Loucy (cell line): ENCODE results near the gene TEX12.
"Not testable (repeated sequence)": the region's sequence is repeated elsewhere in the genome, so short reads cannot be mapped to it uniquely, and the experiment has no call there.

Experiments used
- H2AFZ ChIP-seq: fragments of 200-600 bp; sonication (generic); 2 replicates; pipeline ENCODE4 v1.6.0; 2016; ENCODE audit warnings: antibody characterized with exemption, mild to moderate bottlenecking, low read length, moderate library complexity
- H3F3A ChIP-seq: fragments of 200-600 bp; 2 replicates; pipeline ENCODE4 v1.6.0; 2016; ENCODE audit warnings: antibody characterized with exemption, low read depth, mild to moderate bottlenecking
- H3K27me3 ChIP-seq: fragments of 200-600 bp; sonication (generic); 2 replicates; pipeline ENCODE4 v1.6.1; 2014; ENCODE audit warnings: low read length, mild to moderate bottlenecking; ENCODE audit not compliant: insufficient read depth, poor library complexity, severe bottlenecking
- H3K36me3 ChIP-seq: fragments of 200-600 bp; sonication (generic); 2 replicates; pipeline ENCODE4 v1.6.1; 2016; ENCODE audit warnings: low read length; ENCODE audit not compliant: insufficient read depth
- H3K4me1 ChIP-seq: fragments of 200-600 bp; sonication (generic); 2 replicates; pipeline ENCODE4 v1.5.1; 2014; ENCODE audit warnings: low read length, mild to moderate bottlenecking; ENCODE audit not compliant: insufficient read depth, poor library complexity, severe bottlenecking
- H3K4me2 ChIP-seq: fragments of 200-600 bp; sonication (generic); 2 replicates; pipeline ENCODE4 v1.6.0; 2014; ENCODE audit warnings: antibody characterized with exemption, low read length, low read depth, mild to moderate bottlenecking; ENCODE audit not compliant: poor library complexity, severe bottlenecking
- H3K4me3 ChIP-seq: fragments of 200-600 bp; sonication (generic); 2 replicates; pipeline ENCODE4 v1.5.1; 2014; ENCODE audit warnings: low read length, mild to moderate bottlenecking, mixed read lengths; ENCODE audit not compliant: poor library complexity, severe bottlenecking
- H3K79me2 ChIP-seq: fragments of 200-600 bp; sonication (generic); 2 replicates; pipeline ENCODE4 v1.6.1; 2014; ENCODE audit warnings: low read length; ENCODE audit not compliant: insufficient read depth
- H3K9ac ChIP-seq: fragments of 200-600 bp; sonication (generic); 2 replicates; pipeline ENCODE4 v1.6.0; 2014; ENCODE audit warnings: mild to moderate bottlenecking, low read depth, low read length, moderate library complexity; ENCODE audit not compliant: poor library complexity, severe bottlenecking
- H3K9me2 ChIP-seq: fragments of 200-600 bp; sonication (generic); replicated peaks from 2 replicates; pipeline ENCODE4 v1.6.1; 2016; ENCODE audit warnings: low read depth, low read length, mixed read lengths
- H3K9me3 ChIP-seq: fragments of 200-600 bp; sonication (generic); 2 replicates; pipeline ENCODE4 v1.6.1; 2014; ENCODE audit warnings: mild to moderate bottlenecking, antibody characterized with exemption, low read length, low read depth; ENCODE audit not compliant: insufficient read depth
- H4K20me1 ChIP-seq: fragments of 200-600 bp; sonication (generic); 2 replicates; pipeline ENCODE4 v1.6.0; 2014; ENCODE audit warnings: antibody characterized with exemption, low read length, mild to moderate bottlenecking; ENCODE audit not compliant: insufficient read depth, poor library complexity, severe bottlenecking
- EZH2phosphoT487 ChIP-seq: fragments of 200-600 bp; IDR thresholded peaks from 2 replicates; pipeline ENCODE4 v1.6.1; 2018; ENCODE audit warnings: antibody characterized with exemption, mild to moderate bottlenecking, moderate library complexity, borderline replicate concordance
- TF ChIP-seq, protein P1 (sequence below): fragments of 200-600 bp; sonication (generic); conservative IDR thresholded peaks from 2 replicates; pipeline ENCODE4 v1.5.1; 2014; ENCODE audit warnings: mild to moderate bottlenecking, antibody characterized with exemption, low read length

The TEX12 gene

GRCh38 chr11:112182867-112183266, 15.7 kb downstream of the TEX12 start:
- Histone ChIP-seq H3K4me2 (no peak overlapping the region), H3K4me1 (peaks cover 16% of the 10 kb centered on the region), H3K36me3 (no peaks in the 10 kb centered on the region), H3K9me3 (no peaks in the 10 kb centered on the region), H4K20me1 (no peaks in the 10 kb centered on the region), H3K27me3 (no peaks in the 10 kb centered on the region), H3F3A (no peaks in the 10 kb centered on the region), H3K79me2 (no peaks in the 10 kb centered on the region), H3K9ac (no peak overlapping the region), H2AFZ (no peak overlapping the region), H3K4me3 (no peak overlapping the region), H3K9me2 (no peaks in the 10 kb centered on the region)
- TF ChIP-seq EZH2phosphoT487: no peak
- TF ChIP-seq, protein P1, sequence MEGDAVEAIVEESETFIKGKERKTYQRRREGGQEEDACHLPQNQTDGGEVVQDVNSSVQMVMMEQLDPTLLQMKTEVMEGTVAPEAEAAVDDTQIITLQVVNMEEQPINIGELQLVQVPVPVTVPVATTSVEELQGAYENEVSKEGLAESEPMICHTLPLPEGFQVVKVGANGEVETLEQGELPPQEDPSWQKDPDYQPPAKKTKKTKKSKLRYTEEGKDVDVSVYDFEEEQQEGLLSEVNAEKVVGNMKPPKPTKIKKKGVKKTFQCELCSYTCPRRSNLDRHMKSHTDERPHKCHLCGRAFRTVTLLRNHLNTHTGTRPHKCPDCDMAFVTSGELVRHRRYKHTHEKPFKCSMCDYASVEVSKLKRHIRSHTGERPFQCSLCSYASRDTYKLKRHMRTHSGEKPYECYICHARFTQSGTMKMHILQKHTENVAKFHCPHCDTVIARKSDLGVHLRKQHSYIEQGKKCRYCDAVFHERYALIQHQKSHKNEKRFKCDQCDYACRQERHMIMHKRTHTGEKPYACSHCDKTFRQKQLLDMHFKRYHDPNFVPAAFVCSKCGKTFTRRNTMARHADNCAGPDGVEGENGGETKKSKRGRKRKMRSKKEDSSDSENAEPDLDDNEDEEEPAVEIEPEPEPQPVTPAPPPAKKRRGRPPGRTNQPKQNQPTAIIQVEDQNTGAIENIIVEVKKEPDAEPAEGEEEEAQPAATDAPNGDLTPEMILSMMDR: no peak

- H4K20me1 ChIP-seq: no peaks in the 10 kb centered on the region
- H2AFZ ChIP-seq: no peak overlapping the region
- TF ChIP-seq, protein P1: no peak
- no peak for TF ChIP-seq EZH2phosphoT487
Observed at GRCh38 chr11:112185883-112186282, 18.7 kb downstream of the TEX12 start.

GRCh38 chr11:112186304-112186703, 19.1 kb downstream of the TEX12 start:
- no peaks in the 10 kb centered on the region for H4K20me1 ChIP-seq
- H3F3A ChIP-seq: no peaks in the 10 kb centered on the region
- H3K79me2 ChIP-seq: no peaks in the 10 kb centered on the region
- H3K36me3 ChIP-seq: no peaks in the 10 kb centered on the region
- H3K4me1 ChIP-seq: peaks cover under 1% of the 10 kb centered on the region
- no peaks in the 10 kb centered on the region for H3K9me2 ChIP-seq
- no peak overlapping the region for H3K4me2 ChIP-seq
- no peaks in the 10 kb centered on the region for H3K9me3 ChIP-seq
- H2AFZ ChIP-seq: no peak overlapping the region
- no peak overlapping the region for H3K4me3 ChIP-seq
- TF ChIP-seq, protein P1: no peak
- no peak for TF ChIP-seq EZH2phosphoT487
- no peak overlapping the region for H3K9ac ChIP-seq
- H3K27me3 ChIP-seq: no peaks in the 10 kb centered on the region

More at GRCh38 chr11:112185883-112186282, 18.7 kb downstream of the TEX12 start:
- no peaks in the 10 kb centered on the region for H3K9me2 ChIP-seq
- H3K4me3 ChIP-seq: no peak overlapping the region
- H3F3A ChIP-seq: no peaks in the 10 kb centered on the region
- H3K4me2 ChIP-seq: no peak overlapping the region
- no peaks in the 10 kb centered on the region for H3K79me2 ChIP-seq
- no peaks in the 10 kb centered on the region for H3K36me3 ChIP-seq
- no peaks in the 10 kb centered on the region for H3K4me1 ChIP-seq
- H3K9me3 ChIP-seq: no peaks in the 10 kb centered on the region
- no peak overlapping the region for H3K9ac ChIP-seq
- no peaks in the 10 kb centered on the region for H3K27me3 ChIP-seq

DNA sequence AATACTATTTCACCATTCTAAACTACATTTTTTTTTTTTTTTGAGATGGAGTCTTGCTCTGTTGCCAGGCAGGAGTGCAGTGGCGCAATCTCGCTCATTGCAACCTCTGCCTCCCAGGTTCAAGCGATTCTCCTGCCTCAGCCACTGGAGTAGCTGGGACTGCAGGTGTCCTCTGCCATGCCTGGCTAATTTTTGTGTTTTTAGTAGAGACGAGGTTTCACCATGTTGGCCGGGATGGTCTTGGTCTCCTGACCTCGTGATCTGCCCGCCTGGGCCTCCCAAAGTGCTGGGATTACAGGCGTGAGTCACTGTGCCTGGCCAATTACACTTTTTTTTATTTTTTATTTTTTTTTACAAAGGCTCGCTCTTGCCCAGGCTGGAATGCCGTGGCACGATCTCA, 27.9 kb downstream of the TEX12 start:
- H3K9me2 ChIP-seq, H3K9ac ChIP-seq, H3K4me1 ChIP-seq, H3K4me3 ChIP-seq, H4K20me1 ChIP-seq, H3K79me2 ChIP-seq, H3F3A ChIP-seq, H3K9me3 ChIP-seq, H3K27me3 ChIP-seq, H2AFZ ChIP-seq, H3K36me3 ChIP-seq, H3K4me2 ChIP-seq: not testable (repeated sequence)
